Heart right ventricle (tissue), 16 donors: ENCODE measurements around the gene OR6P1. TPM values are rescaled to one million over a fixed set of nuclear protein-coding genes. Genes with fewer than 3 reads are reported as not detected.

Experiments
- ATAC-seq, 8 donors: fragments of 200-7000 bp; cut with Tn5 transposase; one replicate each; pipeline ENCODE4 v1.9.1; 2020; ENCODE audit warnings: mild to moderate bottlenecking in 8 of 8, moderate library complexity in 8 of 8, moderate number of reproducible peaks in 1 of 8
- DNase-seq, 2 donors: peaks; one replicate each; pipeline ENCODE4 v3.0.0-alpha.2; 2020
- H3K27ac ChIP-seq, 10 donors: fragments of 200-600 bp; sonication (generic) in 2 of 10; one replicate each; pipeline versions ENCODE4 v1.5.0 to v1.8.0; 2020 to 2022; ENCODE audit warnings: mild to moderate bottlenecking in 3 of 10
- H3K27me3 ChIP-seq, 7 donors: fragments of 200-600 bp; one replicate each; pipeline ENCODE4 v1.8.0; 2021 to 2022; ENCODE audit warnings: mild to moderate bottlenecking in 2 of 7
- H3K36me3 ChIP-seq, 9 donors: fragments of 200-600 bp; sonication (generic) in 1 of 9; one replicate each; pipeline versions ENCODE4 v1.5.0 to v1.8.0; 2020 to 2022; ENCODE audit warnings: mild to moderate bottlenecking in 2 of 9
- H3K4me1 ChIP-seq, 9 donors: fragments of 200-600 bp; sonication (generic) in 1 of 9; one replicate each; pipeline versions ENCODE4 v1.5.0 to v1.8.0; 2020 to 2022; ENCODE audit warnings: mild to moderate bottlenecking in 4 of 9
- H3K4me3 ChIP-seq, 10 donors: fragments of 200-600 bp; sonication (generic) in 2 of 10; one replicate each; pipeline versions ENCODE4 v1.5.0 to v1.8.0; 2020 to 2022; ENCODE audit warnings: mild to moderate bottlenecking in 7 of 10, moderate library complexity in 2 of 10
- H3K9me3 ChIP-seq, 11 donors: fragments of 200-600 bp in 10 of 11; sonication (generic) in 2 of 11; one replicate each; pipeline versions ENCODE4 v1.5.0 to v1.8.0; 2013 to 2022; ENCODE audit warnings: mild to moderate bottlenecking in 2 of 11, control low read depth in 1 of 11, moderate library complexity in 1 of 11
- CTCF ChIP-seq, 9 donors: fragments of 200-600 bp; sonication (generic) in 2 of 9; IDR thresholded peaks; one replicate each; pipeline versions ENCODE4 v1.5.0 to v1.8.0; 2021 to 2022; ENCODE audit warnings: antibody characterized with exemption in 9 of 9, mild to moderate bottlenecking in 5 of 9, moderate library complexity in 1 of 9
- WGBS, 2 donors: extraction: QIAGEN DNeasy Blood & Tissue Kit; methylation state at CpG; one replicate each; pipeline ENCODE4 v1.1.7; 2013; ENCODE audit warnings: inconsistent platforms in 1 of 2; 5-methylcytosine and 5-hydroxymethylcytosine counted together
- intact Hi-C, 10 donors: fragments of 100-400 bp; cut with DNase I; formaldehyde crosslinking; loops; one replicate each; pipeline versions ENCODE4 v1.11.1 to v1.14.2; 2022
- polyA plus RNA-seq, 2 donors: library from polyadenylated mRNA; stranded (reverse); fragments of 200-250 nt; gene quantifications; one replicate each; pipeline ENCODE4 v1.2.3, GENCODE V29; 2013
- total RNA-seq, 10 donors: library from RNA; stranded (reverse); fragmentation: NEBNext Ultra II Directional in 3 of 10; extraction: Animal tissue kit (Norgen Biotek cat#: 25700) in 3 of 10; gene quantifications; one replicate each; pipeline versions ENCODE4 v1.2.1 to v1.2.4, GENCODE V29; 2021 to 2023
- donor health status: Arrhythmogenic right ventricular cardiomyopathy.
- donor health status: ischemic (EF 13 %, LVEDD 7.1; RV severe dilation, severe dysfunction).
- donor health status: healthy with polysubstance abuse.
- donor health status: DM: no; HTN: yes; CAD: no.
- donor health status: DM: no; HTN: no; CAD: no.
- donor health status: ischemic (EF 25% LVEDD 6.9; RV normal size, moderate dysfunction).
- donor health status: ischemic (EF 25% LVEDD 5.7; RV mildly dilated, moderate dysfunction).
- donor health status: healthy.
- donor health status: DM: yes; HTN: yes; CAD: no.
- donor health status: Ischemic cardiomyopathy.
- donor health status: ischemic (EF 35%, LVEDD 5.7; RV mildly dilated, moderate dysfunction).
- donor health status: nonischemic (EF 11% LVEDD 7.7; RV severe dilation, severe dysfunction).
- donor health status: DM: yes; HTN: yes; CAD: no.
- donor health status: PGD.
- donor health status: ischemic (EF 29% LVEDD 5.4; RV normal size, mild dysfunction).
- donor health status: nonischemic (EF 23%, LVEDD 6.1; RV moderate dilation, normal function).

OR6P1 gene
- total and polyA plus RNA-seq, 12 donors, result not detected

GRCh38 chr1:158521666-158522058 is 48.7 kb downstream of the OR6P1 start:
- 77 to 85% methylated on average over 2 of the region's 2 CpGs for WGBS, 2 donors
- ATAC-seq (no peak), DNase-seq (no peak)
- no peaks in the 10 kb centered on the region for H3K36me3 ChIP-seq
- H3K4me1 ChIP-seq, result no peaks in the 10 kb centered on the region
- H3K27ac ChIP-seq, result no peak overlapping the region
- H3K27me3 ChIP-seq, result peaks cover 0 to 6% (median 3%) of the 10 kb centered on the region in 7 donors
- H3K4me3 ChIP-seq, result no peak overlapping the region
- no peak for TF ChIP-seq CTCF (IDR thresholded peaks at IDR 0.05)
- intact Hi-C loops, result loop anchor here in 2 of 10 donors (10.0 kb wide), 3 partner anchors 317 to 557 kb away; no protein-coding TSS in a partner anchor
- H3K9me3 ChIP-seq, result peaks cover 0 to 8% (median 0%) of the 10 kb centered on the region in 11 donors

GRCh38 chr1:158520955-158521665 is 49.3 kb downstream of the OR6P1 start:
- 84 to 87% methylated on average over 3 of the region's 3 CpGs for WGBS, 2 donors
- H3K4me3 ChIP-seq, result no peak overlapping the region
- H3K27me3 ChIP-seq, result peaks cover 0 to 6% (median 3%) of the 10 kb centered on the region in 7 donors
- no peaks in the 10 kb centered on the region for H3K36me3 ChIP-seq
- H3K9me3 ChIP-seq, result peaks cover 0 to 8% (median 0%) of the 10 kb centered on the region in 11 donors
- no peak overlapping the region for H3K27ac ChIP-seq
- no peak for ATAC-seq
- H3K4me1 ChIP-seq, result no peaks in the 10 kb centered on the region
- intact Hi-C loops, result loop anchor here in 2 of 10 donors (10.0 kb wide), 3 partner anchors 316 to 556 kb away; no protein-coding TSS in a partner anchor
- no peak for TF ChIP-seq CTCF (IDR thresholded peaks at IDR 0.05)
- no peak for DNase-seq

DNA sequence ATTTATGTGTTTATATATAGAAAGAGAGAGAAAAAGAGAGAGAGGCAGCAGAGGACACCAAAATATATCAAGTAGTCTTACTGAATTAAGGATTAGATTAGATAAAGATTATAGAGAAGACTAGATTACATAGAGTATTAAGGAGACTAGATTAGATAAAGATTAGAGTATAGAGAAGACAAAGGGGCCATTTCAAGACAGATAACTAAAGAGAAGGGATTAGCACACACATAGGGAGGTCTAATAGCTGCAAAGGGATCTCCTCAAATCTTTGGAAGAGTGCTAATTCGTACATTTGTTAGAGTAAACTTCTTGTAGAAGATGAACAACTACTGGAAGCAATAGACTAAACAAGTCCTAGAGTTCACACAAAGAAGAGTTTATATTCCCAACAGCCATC is 50.4 kb downstream of the OR6P1 start:
- Histone ChIP-seq H3K4me1 (no peaks in the 10 kb centered on the region), H3K27ac (no peak overlapping the region), H3K4me3 (no peak overlapping the region), H3K9me3 (peaks cover 0 to 8% (median 0%) of the 10 kb centered on the region in 11 donors), H3K36me3 (no peaks in the 10 kb centered on the region), H3K27me3 (peaks cover 0 to 6% (median 3%) of the 10 kb centered on the region in 7 donors)
- intact Hi-C loops, result loop anchor here in 2 of 10 donors (10.0 kb wide), 3 partner anchors 315 to 555 kb away; no protein-coding TSS in a partner anchor
- no peak for TF ChIP-seq CTCF (IDR thresholded peaks at IDR 0.05)
- no peak for ATAC-seq
- DNase-seq, result no peak
- WGBS, 2 donors, result 58 to 64% methylated on average over 1 of the region's 1 CpG

DNA sequence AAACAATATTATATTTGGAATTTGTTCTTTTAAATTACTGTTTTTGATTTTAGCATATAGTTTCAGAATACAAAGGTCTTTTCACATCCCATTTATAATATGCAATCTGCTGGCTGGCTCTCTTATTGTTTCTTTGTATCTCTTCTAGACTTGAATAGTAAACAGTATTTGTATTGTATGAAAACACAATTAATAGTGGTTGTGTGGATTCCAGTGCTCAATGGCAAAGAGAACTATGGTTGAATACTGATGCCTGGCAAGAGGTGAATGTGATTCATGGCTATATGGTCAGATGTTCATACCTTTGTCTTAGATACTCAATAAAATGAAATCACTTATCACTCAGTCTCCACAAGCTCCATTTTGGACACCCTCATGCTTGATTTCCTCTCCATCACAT is 53.4 kb downstream of the OR6P1 start:
- Histone ChIP-seq H3K27me3 (peaks cover 0 to 6% (median 3%) of the 10 kb centered on the region in 7 donors), H3K4me3 (no peak overlapping the region), H3K27ac (no peak overlapping the region), H3K9me3 (peaks cover 0 to 6% (median 0%) of the 10 kb centered on the region in 11 donors), H3K4me1 (no peaks in the 10 kb centered on the region), H3K36me3 (no peaks in the 10 kb centered on the region)
- DNase-seq, result no peak
- TF ChIP-seq CTCF (IDR thresholded peaks at IDR 0.05), result no peak
- intact Hi-C loops, result no loop called here
- ATAC-seq, result no peak

Other genes starting within 250 kb of the OR6P1 start
- gene CD1B, start 239.0 kb downstream of the OR6P1 start, total RNA-seq, result under 1 TPM in 2 of 10 donors, not detected in 8; 0.39 to 0.76 TPM
- gene CD1B, start 239.0 kb downstream of the OR6P1 start, polyA plus RNA-seq, result under 1 TPM in 1 of 2 donors, not detected in 1; 0.04 TPM
- gene CD1E, start 216.7 kb downstream of the OR6P1 start, total RNA-seq, result under 1 TPM in 3 of 10 donors, not detected in 7; 0.17 to 0.85 (median 0.28) TPM
- under 1 TPM in 1 of 2 donors, not detected in 1; 0.35 TPM for gene CD1E, start 216.7 kb downstream of the OR6P1 start, polyA plus RNA-seq
- gene OR10T2, start 171.1 kb downstream of the OR6P1 start, total RNA-seq, result not detected
- gene OR10T2, start 171.1 kb downstream of the OR6P1 start, polyA plus RNA-seq, result not detected
- gene OR10K2, start 144.3 kb downstream of the OR6P1 start, total RNA-seq, result not detected
- gene OR10K2, start 144.3 kb downstream of the OR6P1 start, polyA plus RNA-seq, result not detected
- gene OR10K1, start 108.7 kb downstream of the OR6P1 start, total RNA-seq, result not detected
- gene OR10K1, start 108.7 kb downstream of the OR6P1 start, polyA plus RNA-seq, result not detected
- gene OR10R2, start 98.4 kb downstream of the OR6P1 start, total RNA-seq, result not detected
- not detected for gene OR10R2, start 98.4 kb downstream of the OR6P1 start, polyA plus RNA-seq
- gene OR6Y1, start 16.2 kb downstream of the OR6P1 start, total RNA-seq, result not detected
- not detected for gene OR6Y1, start 16.2 kb downstream of the OR6P1 start, polyA plus RNA-seq
- gene OR10X1, start 9.3 kb upstream of the OR6P1 start, total RNA-seq, result not detected
- not detected for gene OR10X1, start 9.3 kb upstream of the OR6P1 start, polyA plus RNA-seq
- not detected for gene OR10Z1, start 34.7 kb upstream of the OR6P1 start, total RNA-seq
- not detected for gene OR10Z1, start 34.7 kb upstream of the OR6P1 start, polyA plus RNA-seq
- gene SPTA1, start 116.1 kb upstream of the OR6P1 start, total RNA-seq, result 1 to 10 TPM in 1 of 10 donors, under 1 TPM in 3, not detected in 6; 0.04 to 1.2 (median 0.24) TPM
- under 1 TPM in 1 of 2 donors, not detected in 1; 0.03 TPM for gene SPTA1, start 116.1 kb upstream of the OR6P1 start, polyA plus RNA-seq
- gene OR6K2, start 130.1 kb upstream of the OR6P1 start, total RNA-seq, result not detected
- gene OR6K2, start 130.1 kb upstream of the OR6P1 start, polyA plus RNA-seq, result not detected
- not detected for gene OR6K3, start 150.1 kb upstream of the OR6P1 start, total RNA-seq
- gene OR6K3, start 150.1 kb upstream of the OR6P1 start, polyA plus RNA-seq, result not detected
- gene OR6K6, start 184.1 kb upstream of the OR6P1 start, total RNA-seq, result not detected
- not detected for gene OR6K6, start 184.1 kb upstream of the OR6P1 start, polyA plus RNA-seq
- gene OR6N1, start 201.6 kb upstream of the OR6P1 start, total RNA-seq, result not detected
- not detected for gene OR6N1, start 201.6 kb upstream of the OR6P1 start, polyA plus RNA-seq
- not detected for gene OR6N2, start 210.6 kb upstream of the OR6P1 start, total RNA-seq
- not detected for gene OR6N2, start 210.6 kb upstream of the OR6P1 start, polyA plus RNA-seq